GM23338 (cell line): ENCODE results near the gene SIGLEC15. TPM values are rescaled to one million over a fixed set of nuclear protein-coding genes. Genes with fewer than 3 reads are reported as not detected.

Experiments used
- ATAC-seq: fragments of 200-7000 bp; cut with Tn5 transposase; 3 replicates; pipeline ENCODE4 v1.9.1; 2020
- DNase-seq: peaks from one replicate; pipeline ENCODE4 v3.0.0-alpha.2; 2015; ENCODE audit warnings: low spot score
- H2AFZ ChIP-seq: fragments of 200-600 bp; sonication (generic); 2 replicates; pipeline ENCODE4 v1.8.0; 2016; ENCODE audit warnings: antibody characterized with exemption, mild to moderate bottlenecking, moderate library complexity
- H3F3A ChIP-seq: fragments of 200-600 bp; sonication (generic); replicated peaks from 2 replicates; pipeline ENCODE4 v1.8.0; 2017; ENCODE audit warnings: antibody characterized with exemption, mixed run types, low read depth
- H3K27ac ChIP-seq: fragments of 200-600 bp; sonication (generic); 2 replicates; pipeline ENCODE4 v1.6.1; 2016; ENCODE audit warnings: low read depth
- H3K27me3 ChIP-seq: fragments of 200-600 bp; sonication (generic); 2 replicates; pipeline ENCODE4 v1.8.0; 2016; ENCODE audit warnings: mild to moderate bottlenecking, mixed run types, moderate library complexity; ENCODE audit not compliant: insufficient read depth
- H3K36me3 ChIP-seq: fragments of 200-600 bp; sonication (generic); 2 replicates; pipeline ENCODE4 v1.8.0; 2016; ENCODE audit warnings: mild to moderate bottlenecking; ENCODE audit not compliant: insufficient read depth
- H3K4me1 ChIP-seq: fragments of 200-600 bp; sonication (generic); 2 replicates; pipeline ENCODE4 v1.8.0; 2016; ENCODE audit warnings: mild to moderate bottlenecking, moderate library complexity; ENCODE audit not compliant: insufficient read depth
- H3K4me2 ChIP-seq: fragments of 200-600 bp; sonication (generic); 2 replicates; pipeline ENCODE4 v1.7.1; 2017; ENCODE audit warnings: mixed run types
- H3K4me3 ChIP-seq: fragments of 200-600 bp; sonication (generic); 2 replicates; pipeline ENCODE4 v1.6.1; 2016; ENCODE audit warnings: mixed run types
- H3K79me2 ChIP-seq: fragments of 200-600 bp; sonication (generic); replicated peaks from 2 replicates; pipeline ENCODE4 v1.8.0; 2017; ENCODE audit warnings: mild to moderate bottlenecking; ENCODE audit not compliant: insufficient read depth
- H3K9me2 ChIP-seq: fragments of 200-600 bp; sonication (generic); 2 replicates; pipeline ENCODE4 v1.8.0; 2017; ENCODE audit not compliant: insufficient read depth
- H4K20me1 ChIP-seq: fragments of 200-600 bp; sonication (generic); replicated peaks from 2 replicates; pipeline ENCODE4 v1.8.0; 2017; ENCODE audit warnings: mild to moderate bottlenecking; ENCODE audit not compliant: insufficient read depth
- H3K27ac Mint-ChIP-seq: 2 replicates; pipeline ENCODE4 v1.8.0; 2020; ENCODE audit warnings: inconsistent platforms, mild to moderate bottlenecking, moderate library complexity, mixed read lengths
- H3K27me3 Mint-ChIP-seq: 3 replicates; pipeline ENCODE4 v1.8.0; 2022; ENCODE audit warnings: low read depth, mild to moderate bottlenecking, moderate library complexity, mixed read lengths, inconsistent platforms; ENCODE audit not compliant: insufficient read depth, poor library complexity
- H3K36me3 Mint-ChIP-seq: 3 replicates; pipeline ENCODE4 v1.8.0; 2021; ENCODE audit warnings: low read depth, mild to moderate bottlenecking, inconsistent platforms, moderate library complexity, mixed read lengths
- H3K4me1 Mint-ChIP-seq: 3 replicates; pipeline ENCODE4 v1.8.0; 2020; ENCODE audit warnings: mild to moderate bottlenecking, inconsistent platforms, mixed read lengths
- H3K4me3 Mint-ChIP-seq: 3 replicates; pipeline ENCODE4 v1.8.0; 2021; ENCODE audit warnings: moderate library complexity, mild to moderate bottlenecking, inconsistent platforms, mixed read lengths
- H3K9me3 Mint-ChIP-seq: 3 replicates; pipeline ENCODE4 v1.8.0; 2020; ENCODE audit warnings: moderate library complexity, mild to moderate bottlenecking, inconsistent platforms, mixed read lengths
- CREB1 ChIP-seq: fragments of 250-450 bp; sonication (Bioruptor Pico); IDR thresholded peaks from 2 replicates; pipeline ENCODE4 v1.5.0; 2020; ENCODE audit warnings: low read depth, mild to moderate bottlenecking, moderate library complexity
- CTCF ChIP-seq, 2 experiments: fragments of 200-600 bp in 1 of 2; sonication (generic) in 1 of 2; conservative IDR thresholded peaks; 2 replicates each; pipeline versions ENCODE4 v1.5.1 to v1.6.1; 2016 to 2017; ENCODE audit warnings: antibody characterized with exemption in 2 of 2, low read depth in 2 of 2, mild to moderate bottlenecking in 2 of 2, moderate library complexity in 1 of 2
- ETS1 ChIP-seq: IDR thresholded peaks from 2 replicates; pipeline ENCODE4 v1.6.1; 2016; ENCODE audit warnings: antibody characterized with exemption
- EZH2 ChIP-seq: fragments of 200-600 bp; sonication (generic); IDR thresholded peaks from one replicate; pipeline ENCODE4 v1.8.0; 2017; ENCODE audit warnings: antibody characterized with exemption, mild to moderate bottlenecking, low read depth; ENCODE audit not compliant: unreplicated experiment
- EZH2phosphoT487 ChIP-seq: fragments of 200-600 bp; sonication (generic); IDR thresholded peaks from one replicate; pipeline ENCODE4 v1.8.1; 2018; ENCODE audit warnings: antibody characterized with exemption; ENCODE audit not compliant: unreplicated experiment
- POLR2AphosphoS5 ChIP-seq: IDR thresholded peaks from 2 replicates; pipeline ENCODE4 v1.6.1; 2016; ENCODE audit warnings: antibody characterized with exemption, low read depth
- REST ChIP-seq: IDR thresholded peaks from one replicate; pipeline ENCODE4 v1.6.1; 2018; ENCODE audit warnings: antibody characterized with exemption; ENCODE audit not compliant: unreplicated experiment
- STAT1 ChIP-seq: IDR thresholded peaks from one replicate; pipeline ENCODE4 v1.6.1; 2016; ENCODE audit warnings: antibody characterized with exemption; ENCODE audit not compliant: unreplicated experiment
- ZNF114 ChIP-seq: fragments of 250-450 bp; sonication (Bioruptor Pico); IDR thresholded peaks from 2 replicates; pipeline ENCODE4 v1.5.0; 2020; ENCODE audit warnings: mild to moderate bottlenecking, moderate library complexity
- ZNF331 ChIP-seq: fragments of 250-450 bp; sonication (Bioruptor Pico); IDR thresholded peaks from 2 replicates; pipeline ENCODE4 v1.5.0; 2020; ENCODE audit warnings: low read depth, mild to moderate bottlenecking, moderate library complexity
- polyA plus RNA-seq: library from polyadenylated mRNA; unstranded; fragments of >200 nt; fragmentation: Nextera tagmentation; extraction: Ambion mirVana; gene quantifications from 2 replicates; pipeline ENCODE4 v1.2.1, GENCODE V29; 2016
- total RNA-seq: library from RNA; depleted of rRNA; stranded (reverse); fragments of >200 nt; shearing (Covaris generic); gene quantifications from 2 replicates; pipeline ENCODE4 v1.2.3, GENCODE V29; 2014

SIGLEC15 gene
- total and polyA plus RNA-seq, 2 experiments from 2014 or later, result 0.29 TPM; not detected in 1

- no peaks in the 10 kb centered on the region for H3K9me3 Mint-ChIP-seq
Measured at GRCh38 chr18:45889419-45890064, 64.1 kb downstream of the SIGLEC15 start.

GRCh38 chr18:45890606-45891005 lies 65.1 kb downstream of the SIGLEC15 start:
- H3K4me3 ChIP-seq, result no peak overlapping the region
- no peak overlapping the region for H3K27ac ChIP-seq
- no peaks in the 10 kb centered on the region for H3K79me2 ChIP-seq
- H2AFZ ChIP-seq, result no peak overlapping the region
- H3F3A ChIP-seq, result no peaks in the 10 kb centered on the region
- H3K4me3 Mint-ChIP-seq, result no peak overlapping the region
- H3K4me1 ChIP-seq, result no peaks in the 10 kb centered on the region
- no peaks in the 10 kb centered on the region for H3K9me3 Mint-ChIP-seq
- H3K27me3 Mint-ChIP-seq, result no peaks in the 10 kb centered on the region
- no peaks in the 10 kb centered on the region for H3K9me2 ChIP-seq
- no peaks in the 10 kb centered on the region for H3K36me3 Mint-ChIP-seq
- H3K27ac Mint-ChIP-seq, result no peak overlapping the region
- H3K4me1 Mint-ChIP-seq, result no peaks in the 10 kb centered on the region
- H4K20me1 ChIP-seq, result no peaks in the 10 kb centered on the region
- no peak overlapping the region for H3K4me2 ChIP-seq
- ATAC-seq (no peak), DNase-seq (no peak)
- no peaks in the 10 kb centered on the region for H3K27me3 ChIP-seq
- H3K36me3 ChIP-seq, result peaks cover 7% of the 10 kb centered on the region; the same call in 1 of the 2 replicates
- TF ChIP-seq ZNF114 (CRISPR knock-in tag) (no peak), CTCF (conservative IDR thresholded peaks at IDR 0.05; ENCODE audit: low read depth in 2 of 2) (no peak), CREB1 (CRISPR knock-in tag) (no peak), ZNF331 (CRISPR knock-in tag) (no peak), EZH2 (no peak), STAT1 (no peak), ETS1 (no peak)

More at GRCh38 chr18:45889419-45890064, 64.1 kb downstream of the SIGLEC15 start:
- Histone ChIP-seq H3K27me3 (no peaks in the 10 kb centered on the region), H2AFZ (no peak overlapping the region), H3K79me2 (no peaks in the 10 kb centered on the region), H3K4me3 (no peak overlapping the region), H3F3A (no peaks in the 10 kb centered on the region), H3K4me2 (no peak overlapping the region), H3K27ac (no peak overlapping the region), H3K9me2 (no peaks in the 10 kb centered on the region), H3K4me1 (no peaks in the 10 kb centered on the region), H4K20me1 (no peaks in the 10 kb centered on the region), H3K36me3 (peaks cover 7% of the 10 kb centered on the region; the same call in 1 of the 2 replicates)
- TF ChIP-seq EZH2phosphoT487 (no peak), POLR2AphosphoS5 (no peak), STAT1 (no peak), REST (no peak)
- Mint-ChIP-seq H3K27me3 (no peaks in the 10 kb centered on the region), H3K4me3 (no peak overlapping the region), H3K27ac (no peak overlapping the region), H3K36me3 (no peaks in the 10 kb centered on the region), H3K4me1 (no peaks in the 10 kb centered on the region)
- DNase-seq (no peak), ATAC-seq (no peak)
